Type B pancreatic cell (in vitro differentiated cells): ENCODE data around the gene KLHL7. TPM values are rescaled to one million over a fixed set of nuclear protein-coding genes. Genes with fewer than 3 reads are reported as not detected.

ENCODE experiments used
- total RNA-seq: library from RNA; stranded (reverse); gene quantifications from 2 replicates; pipeline ENCODE4 v1.2.1, GENCODE V29; 2021; ENCODE audit warnings: low replicate concordance

Gene KLHL7
- total RNA-seq, 1 donor from 2014 or later: 44.3 TPM

Other genes starting within 250 kb of the KLHL7 start
- 26.7 and 32.9 TPM in 2 replicates for gene HYCC1, start 91.7 kb upstream of the KLHL7 start, total RNA-seq
- gene NUP42, start 76.3 kb downstream of the KLHL7 start, total RNA-seq: 22.3 and 38.4 TPM in 2 replicates
- gene GPNMB, start 141.0 kb downstream of the KLHL7 start, total RNA-seq: 7.0 and 13.3 TPM in 2 replicates
- gene MALSU1, start 193.6 kb downstream of the KLHL7 start, total RNA-seq: 50.0 and 50.5 TPM in 2 replicates